ENCODE results near the gene FKBP2.
A peak's percentile ranks its signal among the peaks of the same experiment; 100 is the strongest.

The FKBP2 gene

GRCh38 chr11:64267207-64267945 lies 26.5 kb downstream of the FKBP2 start:
- H3K27ac ChIP-seq (ENCODE audit: low read depth, low read length), result no peak overlapping the region; the same call in 1 of the 2 replicates
- H3K9me3 ChIP-seq (ENCODE audit: insufficient read depth, low read depth, low read length), result no peaks in the 10 kb centered on the region
- 92% methylated on average over 27 of the region's 27 CpGs for WGBS
- no peak overlapping the region for H3K9ac ChIP-seq (ENCODE audit: low read depth, low read length)
- peaks cover 12% of the 10 kb centered on the region; the same call in 1 of the 2 replicates for H3K4me1 ChIP-seq (ENCODE audit: insufficient read depth, low read length)
- no peaks in the 10 kb centered on the region for H3K27me3 ChIP-seq (ENCODE audit: insufficient read depth, low read length)
- H3K36me3 ChIP-seq (ENCODE audit: insufficient read depth, low read length), result peaks cover 41% of the 10 kb centered on the region
- H3K4me3 ChIP-seq (ENCODE audit: low read length), result no peak overlapping the region

- H3K4me3 ChIP-seq (ENCODE audit: low read length), result peak overlapping the region; percentile 86
- H3K9me3 ChIP-seq (ENCODE audit: insufficient read depth, low read depth, low read length), result no peaks in the 10 kb centered on the region
- no peaks in the 10 kb centered on the region for H3K27me3 ChIP-seq (ENCODE audit: insufficient read depth, low read length)
- H3K36me3 ChIP-seq (ENCODE audit: insufficient read depth, low read length), result peaks cover 33% of the 10 kb centered on the region
- 84% methylated on average over 23 of the region's 23 CpGs for WGBS
- peak overlapping the region; percentile 85 for H3K9ac ChIP-seq (ENCODE audit: low read depth, low read length)
- H3K4me1 ChIP-seq (ENCODE audit: insufficient read depth, low read length), result peaks cover 10% of the 10 kb centered on the region; the same call in 1 of the 2 replicates
- H3K27ac ChIP-seq (ENCODE audit: low read depth, low read length), result peak overlapping the region; percentile 95; the same call in 1 of the 2 replicates
These were observed 27.4 kb downstream of the FKBP2 start for GRCh38 chr11:64268025-64268892.

GRCh38 chr11:64268893-64269539 lies 28.1 kb downstream of the FKBP2 start:
- 3% methylated on average over 34 of the region's 34 CpGs for WGBS
- H3K4me3 ChIP-seq (ENCODE audit: low read length), result peak overlapping the region; percentile 86
- H3K36me3 ChIP-seq (ENCODE audit: insufficient read depth, low read length), result peaks cover 26% of the 10 kb centered on the region

GRCh38 chr11:64269540-64270220 lies 28.8 kb downstream of the FKBP2 start:
- Histone ChIP-seq H3K4me3 (ENCODE audit: low read length) (peak overlapping the region; percentile 86), H3K27ac (ENCODE audit: low read depth, low read length) (peak overlapping the region; percentile 95), H3K27me3 (ENCODE audit: insufficient read depth, low read length) (no peaks in the 10 kb centered on the region), H3K9ac (ENCODE audit: low read depth, low read length) (peak overlapping the region; percentile 89), H3K9me3 (ENCODE audit: insufficient read depth, low read depth, low read length) (no peaks in the 10 kb centered on the region), H3K4me1 (ENCODE audit: insufficient read depth, low read length) (peaks cover 7% of the 10 kb centered on the region; the same call in 1 of the 2 replicates), H3K36me3 (ENCODE audit: insufficient read depth, low read length) (peaks cover 19% of the 10 kb centered on the region)
- under 1% methylated on average over 58 of the region's 58 CpGs for WGBS

More at GRCh38 chr11:64268893-64269539, 28.1 kb downstream of the FKBP2 start:
- peak overlapping the region; percentile 95 for H3K27ac ChIP-seq (ENCODE audit: low read depth, low read length)
- peaks cover 7% of the 10 kb centered on the region; the same call in 1 of the 2 replicates for H3K4me1 ChIP-seq (ENCODE audit: insufficient read depth, low read length)
- H3K9me3 ChIP-seq (ENCODE audit: insufficient read depth, low read depth, low read length), result no peaks in the 10 kb centered on the region
- H3K9ac ChIP-seq (ENCODE audit: low read depth, low read length), result peak overlapping the region; percentile 85
- no peaks in the 10 kb centered on the region for H3K27me3 ChIP-seq (ENCODE audit: insufficient read depth, low read length)

GRCh38 chr11:64275031-64275800 lies 34.3 kb downstream of the FKBP2 start:
- Histone ChIP-seq H3K36me3 (ENCODE audit: insufficient read depth, low read length) (peaks cover 24% of the 10 kb centered on the region), H3K27me3 (ENCODE audit: insufficient read depth, low read length) (no peaks in the 10 kb centered on the region), H3K9me3 (ENCODE audit: insufficient read depth, low read depth, low read length) (no peaks in the 10 kb centered on the region), H3K4me1 (ENCODE audit: insufficient read depth, low read length) (peaks cover 12% of the 10 kb centered on the region; the same call in 1 of the 2 replicates), H3K27ac (ENCODE audit: low read depth, low read length) (no peak overlapping the region), H3K9ac (ENCODE audit: low read depth, low read length) (no peak overlapping the region), H3K4me3 (ENCODE audit: low read length) (no peak overlapping the region)
- 84% methylated on average over 15 of the region's 15 CpGs for WGBS

GRCh38 chr11:64275841-64276240 lies 34.9 kb downstream of the FKBP2 start:
- WGBS, result 77% methylated on average over 2 of the region's 2 CpGs
- Histone ChIP-seq H3K9me3 (ENCODE audit: insufficient read depth, low read depth, low read length) (no peaks in the 10 kb centered on the region), H3K4me3 (ENCODE audit: low read length) (no peak overlapping the region), H3K27me3 (ENCODE audit: insufficient read depth, low read length) (no peaks in the 10 kb centered on the region), H3K36me3 (ENCODE audit: insufficient read depth, low read length) (peaks cover 24% of the 10 kb centered on the region), H3K27ac (ENCODE audit: low read depth, low read length) (no peak overlapping the region), H3K9ac (ENCODE audit: low read depth, low read length) (no peak overlapping the region), H3K4me1 (ENCODE audit: insufficient read depth, low read length) (peaks cover 12% of the 10 kb centered on the region; the same call in 1 of the 2 replicates)

GRCh38 chr11:64276653-64277431 lies 35.9 kb downstream of the FKBP2 start:
- no peaks in the 10 kb centered on the region for H3K27me3 ChIP-seq (ENCODE audit: insufficient read depth, low read length)
- no peak overlapping the region for H3K9ac ChIP-seq (ENCODE audit: low read depth, low read length)
- H3K9me3 ChIP-seq (ENCODE audit: insufficient read depth, low read depth, low read length), result no peaks in the 10 kb centered on the region
- H3K36me3 ChIP-seq (ENCODE audit: insufficient read depth, low read length), result peaks cover 25% of the 10 kb centered on the region
- no peak overlapping the region for H3K4me3 ChIP-seq (ENCODE audit: low read length)
- 88% methylated on average over 17 of the region's 17 CpGs for WGBS
- H3K27ac ChIP-seq (ENCODE audit: low read depth, low read length), result no peak overlapping the region
- H3K4me1 ChIP-seq (ENCODE audit: insufficient read depth, low read length), result peaks cover 11% of the 10 kb centered on the region; the same call in 1 of the 2 replicates

GRCh38 chr11:64278576-64279190 lies 37.8 kb downstream of the FKBP2 start:
- H3K27ac ChIP-seq (ENCODE audit: low read depth, low read length), result no peak overlapping the region
- WGBS, result 84% methylated on average over 8 of the region's 8 CpGs
- H3K36me3 ChIP-seq (ENCODE audit: insufficient read depth, low read length), result peaks cover 28% of the 10 kb centered on the region
- H3K9me3 ChIP-seq (ENCODE audit: insufficient read depth, low read depth, low read length), result no peaks in the 10 kb centered on the region
- no peak overlapping the region for H3K4me3 ChIP-seq (ENCODE audit: low read length)
- H3K4me1 ChIP-seq (ENCODE audit: insufficient read depth, low read length), result 0 out of 2 replicates have a peak, but pooled peaks cover 9% of the 10 kb centered on the region
- no peak overlapping the region for H3K9ac ChIP-seq (ENCODE audit: low read depth, low read length)
- no peaks in the 10 kb centered on the region for H3K27me3 ChIP-seq (ENCODE audit: insufficient read depth, low read length)
